Inflammatory macrophage treated with lipopolysaccharide for 1 hour (primary cell): ENCODE measurements around the gene XXYLT1.

Source experiments
- DNase-seq, 2 donors: peaks; one replicate each; pipeline ENCODE4 v3.0.0-alpha.2; 2020 to 2022

The XXYLT1 gene

GRCh38 chr3:195181741-195182469 lies 89.1 kb downstream of the XXYLT1 start:
- no peak for DNase-seq

DNA sequence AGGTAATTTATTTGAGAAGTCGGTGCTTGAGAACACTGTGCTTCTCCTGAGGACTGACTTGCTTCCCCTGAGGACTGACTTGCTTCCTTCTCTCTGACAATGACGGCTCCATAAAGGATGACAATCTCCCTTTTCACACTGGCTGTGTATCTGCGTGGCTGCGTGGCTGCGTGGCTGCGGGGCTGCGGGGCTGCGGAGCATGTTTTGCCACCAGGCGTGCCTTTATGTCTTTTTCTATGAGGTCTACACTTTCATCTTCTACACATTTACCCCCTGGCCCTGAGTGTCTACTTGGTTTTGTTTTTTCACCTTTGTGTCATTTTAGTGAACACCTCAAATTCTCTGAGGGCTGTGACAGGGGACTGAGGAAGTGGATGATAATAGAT lies 89.9 kb downstream of the XXYLT1 start:
- DNase-seq: no peak

DNA sequence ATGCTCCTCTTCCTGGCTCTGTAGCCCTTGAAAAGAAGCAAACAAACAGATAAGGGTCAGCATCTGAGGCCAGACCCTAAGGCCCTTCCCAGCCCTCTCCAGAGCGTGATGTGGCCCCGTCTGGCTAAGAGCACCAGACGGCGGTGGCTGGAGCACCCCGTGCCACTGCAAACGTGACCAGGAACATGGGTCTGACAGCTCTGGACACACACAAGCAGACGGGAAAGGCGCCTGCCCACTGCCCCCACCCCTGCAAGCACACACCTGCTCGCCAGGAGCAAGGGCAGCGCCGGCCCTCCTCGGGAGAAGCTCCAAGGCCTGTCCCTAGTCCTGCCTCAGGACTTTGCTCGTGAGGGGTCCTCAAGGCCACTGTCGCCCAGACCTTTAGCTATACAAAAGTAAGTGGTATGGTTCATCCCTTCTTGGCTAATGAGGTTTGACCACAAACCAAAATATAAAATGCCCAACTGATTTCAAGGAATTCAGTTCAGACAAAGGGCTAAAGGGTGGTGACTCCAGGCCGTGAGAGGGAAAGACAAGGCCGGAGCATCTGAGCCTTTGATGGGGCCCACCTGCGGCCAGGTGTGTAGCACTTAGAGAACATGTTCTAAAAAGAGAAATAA lies 90.4 kb downstream of the XXYLT1 start:
- DNase-seq: no peak

DNA sequence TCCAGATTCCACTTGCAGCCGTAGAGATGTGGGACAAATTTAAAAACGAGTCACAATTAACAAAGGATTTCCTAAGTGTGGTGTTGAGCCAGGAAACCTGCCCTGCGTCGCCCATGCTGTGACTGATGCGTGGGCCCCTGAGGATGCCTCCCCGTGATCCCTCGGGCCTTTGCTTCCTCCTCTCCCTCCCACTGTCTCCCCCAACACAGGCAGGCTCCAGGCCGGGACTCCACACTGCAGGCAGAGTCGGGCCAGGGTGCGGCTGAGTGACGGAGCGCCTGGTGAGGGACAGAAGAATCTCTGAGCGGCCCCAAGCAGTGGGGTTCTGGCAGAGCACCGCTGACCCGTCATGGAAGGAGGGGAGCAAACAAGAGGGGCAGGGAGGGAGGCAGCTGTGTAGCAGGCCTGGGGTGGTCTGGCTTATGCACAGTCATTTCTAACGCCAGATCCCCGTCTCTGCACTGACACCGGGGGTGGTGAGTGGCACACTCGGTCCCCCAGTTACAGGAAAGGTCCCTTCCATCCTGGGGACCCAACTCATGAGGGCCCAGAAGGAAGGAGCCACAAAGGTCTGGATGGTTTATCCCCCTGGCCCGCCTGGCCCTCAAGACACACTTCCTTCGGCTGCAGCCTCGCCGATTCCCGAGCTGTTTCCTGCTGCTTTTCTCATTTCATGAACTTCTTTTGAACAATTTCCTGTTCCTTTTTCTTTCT lies 91.0 kb downstream of the XXYLT1 start:
- DNase-seq: no peak

GRCh38 chr3:195178124-195178910 lies 92.6 kb downstream of the XXYLT1 start:
- no peak for DNase-seq

DNA sequence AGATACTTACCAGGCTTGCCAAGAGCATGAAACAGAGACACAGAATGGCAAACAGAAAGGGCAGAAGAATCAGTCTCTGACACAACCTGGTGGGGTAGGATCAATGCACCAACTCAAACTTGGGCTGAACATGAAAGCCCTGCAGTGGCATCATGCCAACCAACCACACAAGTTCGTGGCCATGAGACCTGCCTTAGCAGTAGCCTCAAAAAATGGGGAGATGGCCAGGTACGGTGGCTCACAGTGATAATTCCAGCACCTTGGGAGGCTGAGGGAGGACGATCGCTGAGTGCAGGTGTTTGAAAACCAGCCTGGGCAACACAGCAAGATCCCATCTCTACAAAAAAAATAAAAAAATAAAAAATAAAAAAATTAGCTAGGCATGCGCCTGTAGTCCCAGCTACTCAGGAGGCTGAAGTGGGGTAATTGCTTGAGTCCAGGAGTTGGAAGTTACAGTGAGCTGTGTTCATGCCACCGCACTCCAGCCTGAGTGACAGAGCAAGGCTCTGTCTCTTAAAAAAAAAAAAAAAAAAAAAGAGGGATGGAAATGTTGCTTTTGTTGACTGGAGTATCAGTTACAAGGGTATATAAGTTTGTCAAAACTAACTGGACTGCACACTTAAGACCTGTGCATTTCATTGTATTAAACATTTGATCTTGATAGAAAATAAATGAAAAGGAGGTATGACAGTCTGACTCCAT lies 93.4 kb downstream of the XXYLT1 start:
- no peak for DNase-seq

- DNase-seq: no peak
Measured at GRCh38 chr3:195176776-195177175, 94.2 kb downstream of the XXYLT1 start.

GRCh38 chr3:195175476-195176337 lies 95.3 kb downstream of the XXYLT1 start:
- DNase-seq: no peak

DNA sequence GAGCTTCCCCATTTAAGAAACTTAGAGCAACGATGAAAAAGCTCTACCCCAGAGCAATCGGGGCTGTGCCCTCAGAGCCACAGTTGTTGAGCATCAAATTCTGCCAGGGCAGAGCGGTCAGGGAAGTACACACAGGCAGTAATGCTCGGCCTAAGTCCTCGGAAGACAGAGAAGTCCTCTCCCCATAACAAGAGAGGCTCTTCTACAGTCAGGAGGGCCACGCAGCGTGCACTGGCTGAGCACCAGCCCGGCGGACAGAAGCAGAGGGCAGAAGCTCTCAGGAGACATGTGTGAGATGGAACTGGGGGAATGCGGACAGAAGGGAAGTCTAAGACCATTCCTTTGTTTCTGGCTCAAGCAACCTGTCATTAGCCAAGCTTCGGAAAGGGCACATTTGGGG lies 95.9 kb downstream of the XXYLT1 start:
- no peak for DNase-seq

- DNase-seq: peak in 1 of 2 donors; percentile 36
Measured at GRCh38 chr3:195173657-195174056, 97.3 kb downstream of the XXYLT1 start.

GRCh38 chr3:195172896-195173295 lies 98.1 kb downstream of the XXYLT1 start:
- no peak for DNase-seq

DNA sequence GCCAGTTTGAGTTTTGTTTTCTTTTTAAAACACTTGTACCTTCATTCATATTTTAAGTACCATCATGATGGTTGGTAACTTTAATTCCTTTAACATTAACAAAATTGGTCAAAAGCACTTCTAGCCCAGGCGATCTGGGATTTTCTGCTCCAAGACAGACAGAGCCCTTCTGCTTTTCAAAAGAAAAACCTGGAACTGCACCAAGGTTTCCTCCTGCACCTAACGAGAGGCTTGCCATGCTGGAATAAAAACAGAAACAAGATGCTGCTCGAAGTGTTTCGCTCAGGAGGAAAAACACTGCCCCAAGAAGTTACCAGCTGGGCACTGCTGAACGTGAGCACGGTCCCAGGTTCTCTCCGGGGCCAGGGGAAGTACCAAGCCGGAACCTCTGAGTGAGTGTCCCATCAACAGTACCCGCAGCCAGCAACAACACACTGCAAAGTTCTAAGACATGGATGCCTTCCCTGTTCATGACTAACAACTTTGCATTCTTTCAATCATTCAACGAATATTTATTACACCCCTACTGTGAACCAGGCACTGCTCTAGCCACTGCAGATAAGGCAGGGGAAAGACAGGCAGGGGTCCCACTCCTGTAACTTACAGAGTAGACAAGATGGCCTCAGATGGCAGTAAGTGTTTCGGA lies 98.8 kb downstream of the XXYLT1 start:
- no peak for DNase-seq

- no peak for DNase-seq
Measured at GRCh38 chr3:195171093-195171873, 99.7 kb downstream of the XXYLT1 start.

- no peak for DNase-seq
Measured at GRCh38 chr3:195170496-195170895, 100.5 kb downstream of the XXYLT1 start.

- no peak for DNase-seq
Measured at GRCh38 chr3:195169011-195169649, 101.8 kb downstream of the XXYLT1 start.

GRCh38 chr3:195168009-195168762 lies 102.8 kb downstream of the XXYLT1 start:
- no peak for DNase-seq

- DNase-seq: no peak
Measured at GRCh38 chr3:195165790-195166189, 105.2 kb downstream of the XXYLT1 start.

DNA sequence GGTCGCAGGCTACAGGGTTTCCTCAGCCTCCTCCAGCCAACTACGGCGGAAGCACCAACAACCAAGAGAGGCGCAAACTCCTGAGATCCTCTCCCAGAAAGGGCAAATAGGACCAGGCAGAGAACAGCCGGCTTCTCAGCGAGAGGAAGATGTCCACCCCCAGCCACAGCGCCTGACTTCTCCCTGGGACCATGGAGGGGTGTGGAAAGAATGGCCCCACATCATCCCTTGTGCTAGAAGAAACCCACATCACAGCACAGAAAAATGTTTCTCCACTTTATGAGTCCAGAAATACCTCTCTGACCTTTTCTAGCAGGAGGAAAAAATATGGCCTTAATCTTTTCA lies 105.7 kb downstream of the XXYLT1 start:
- no peak for DNase-seq
